Astrocyte (in vitro differentiated cells and primary cell): ENCODE results near the gene POLD2.

Source experiments
- EZH2 ChIP-seq: IDR thresholded peaks from 2 replicates; pipeline ENCODE4 v1.6.1; 2012; ENCODE audit warnings: mild to moderate bottlenecking, low read length, inconsistent platforms; ENCODE audit not compliant: insufficient read depth
- TF ChIP-seq, protein P1 (sequence below): IDR thresholded peaks from 2 replicates; pipeline ENCODE4 v1.5.1; 2011; ENCODE audit warnings: low read depth, mild to moderate bottlenecking, inconsistent platforms, low read length, moderate library complexity; ENCODE audit not compliant: insufficient read depth

GRCh38 chr7:44105832-44106231 is 17.5 kb downstream of the POLD2 start:
- TF ChIP-seq, protein P1, sequence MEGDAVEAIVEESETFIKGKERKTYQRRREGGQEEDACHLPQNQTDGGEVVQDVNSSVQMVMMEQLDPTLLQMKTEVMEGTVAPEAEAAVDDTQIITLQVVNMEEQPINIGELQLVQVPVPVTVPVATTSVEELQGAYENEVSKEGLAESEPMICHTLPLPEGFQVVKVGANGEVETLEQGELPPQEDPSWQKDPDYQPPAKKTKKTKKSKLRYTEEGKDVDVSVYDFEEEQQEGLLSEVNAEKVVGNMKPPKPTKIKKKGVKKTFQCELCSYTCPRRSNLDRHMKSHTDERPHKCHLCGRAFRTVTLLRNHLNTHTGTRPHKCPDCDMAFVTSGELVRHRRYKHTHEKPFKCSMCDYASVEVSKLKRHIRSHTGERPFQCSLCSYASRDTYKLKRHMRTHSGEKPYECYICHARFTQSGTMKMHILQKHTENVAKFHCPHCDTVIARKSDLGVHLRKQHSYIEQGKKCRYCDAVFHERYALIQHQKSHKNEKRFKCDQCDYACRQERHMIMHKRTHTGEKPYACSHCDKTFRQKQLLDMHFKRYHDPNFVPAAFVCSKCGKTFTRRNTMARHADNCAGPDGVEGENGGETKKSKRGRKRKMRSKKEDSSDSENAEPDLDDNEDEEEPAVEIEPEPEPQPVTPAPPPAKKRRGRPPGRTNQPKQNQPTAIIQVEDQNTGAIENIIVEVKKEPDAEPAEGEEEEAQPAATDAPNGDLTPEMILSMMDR = no peak
- no peak for TF ChIP-seq EZH2
